Fibroblast of lung (primary cell): ENCODE data around the gene CENPP. TPM values are rescaled to one million over a fixed set of nuclear protein-coding genes. Genes with fewer than 3 reads are reported as not detected.

ENCODE experiments used
- DNase-seq, 2 donors: peaks; one replicate each; pipeline versions ENCODE4 v3.0.0 to v3.0.0-alpha.2; 2010; ENCODE audit warnings: low read depth in 2 of 2
- H2AFZ ChIP-seq: 2 replicates; pipeline ENCODE4 v1.5.1; 2012; ENCODE audit warnings: low read length, control low read depth, inconsistent platforms
- H3K27ac ChIP-seq: 2 replicates; pipeline ENCODE4 v1.5.1; 2011; ENCODE audit warnings: low read length, control low read depth; ENCODE audit not compliant: insufficient read depth
- H3K27me3 ChIP-seq: 2 replicates; pipeline ENCODE4 v1.5.1; 2011; ENCODE audit warnings: mild to moderate bottlenecking, low read length; ENCODE audit not compliant: control insufficient read depth, insufficient read depth
- H3K36me3 ChIP-seq: 2 replicates; pipeline ENCODE4 v1.5.1; 2011; ENCODE audit warnings: low read length; ENCODE audit not compliant: control insufficient read depth, insufficient read depth
- H3K4me1 ChIP-seq: 2 replicates; pipeline ENCODE4 v1.5.1; 2011; ENCODE audit warnings: low read length; ENCODE audit not compliant: control insufficient read depth, insufficient read depth; ENCODE audit errors: extremely low read depth
- H3K4me2 ChIP-seq: 2 replicates; pipeline ENCODE4 v1.5.1; 2011; ENCODE audit warnings: low read length, control low read depth; ENCODE audit not compliant: insufficient read depth; ENCODE audit errors: extremely low read depth
- H3K4me3 ChIP-seq, 4 experiments: fragments of 200-600 bp in 1 of 4; sonication (generic) in 1 of 4; replicated peaks in 1 of 4; 2 replicates each; pipeline ENCODE4 v1.5.1; 2011 to 2016; ENCODE audit warnings: low read length in 4 of 4, low read depth in 3 of 4, mild to moderate bottlenecking in 3 of 4, control low read depth in 2 of 4, inconsistent platforms in 1 of 4, mixed read lengths in 1 of 4; ENCODE audit not compliant: insufficient read depth in 1 of 4; ENCODE audit errors: control extremely low read depth in 1 of 4
- H3K79me2 ChIP-seq: 2 replicates; pipeline ENCODE4 v1.5.1; 2012; ENCODE audit warnings: mild to moderate bottlenecking, low read length, inconsistent platforms; ENCODE audit not compliant: control insufficient read depth, insufficient read depth
- H3K9ac ChIP-seq: 2 replicates; pipeline ENCODE4 v1.5.1; 2011; ENCODE audit warnings: mild to moderate bottlenecking, low read length, control low read depth; ENCODE audit not compliant: insufficient read depth
- H3K9me3 ChIP-seq: 2 replicates; pipeline ENCODE4 v1.5.1; 2012; ENCODE audit warnings: low read depth, low read length; ENCODE audit not compliant: control insufficient read depth, insufficient read depth
- H4K20me1 ChIP-seq: 2 replicates; pipeline ENCODE4 v1.5.1; 2011; ENCODE audit warnings: low read length; ENCODE audit not compliant: control insufficient read depth, insufficient read depth; ENCODE audit errors: extremely low read depth
- EZH2 ChIP-seq: IDR thresholded peaks from 2 replicates; pipeline ENCODE4 v1.5.1; 2012; ENCODE audit warnings: low read length, control low read depth, mild to moderate bottlenecking; ENCODE audit errors: missing control alignments
- polyA plus RNA-seq, 2 donors: library from polyadenylated mRNA; depleted of rRNA in 1 of 2; stranded (reverse) in 1 of 2; unstranded in 1 of 2; fragments of >200 nt; gene quantifications; 2 replicates each; pipeline ENCODE4 v1.2.1, GENCODE V29; 2011 to 2012; ENCODE audit warnings: missing spikeins in 1 of 2
- total RNA-seq: library from RNA; depleted of rRNA; stranded (reverse); fragments of >200 nt; gene quantifications from 2 replicates; pipeline ENCODE4 v1.2.1, GENCODE V29; 2014
- TF ChIP-seq, protein P1 (sequence below), 2 donors: IDR thresholded peaks in 1 of 2; conservative IDR thresholded peaks in 1 of 2; 1 replicate in 1 of 2; 2 replicates in 1 of 2; pipeline ENCODE4 v1.5.1; 2011 to 2012; ENCODE audit warnings: low read length in 2 of 2, control low read depth in 1 of 2, inconsistent platforms in 1 of 2, low read depth in 1 of 2, mild to moderate bottlenecking in 1 of 2

CENPP gene
- total and polyA plus RNA-seq, 2 donors (not counting 1 experiment from before 2014, with no cell fraction given): 1.7 to 2.4 TPM

DNA sequence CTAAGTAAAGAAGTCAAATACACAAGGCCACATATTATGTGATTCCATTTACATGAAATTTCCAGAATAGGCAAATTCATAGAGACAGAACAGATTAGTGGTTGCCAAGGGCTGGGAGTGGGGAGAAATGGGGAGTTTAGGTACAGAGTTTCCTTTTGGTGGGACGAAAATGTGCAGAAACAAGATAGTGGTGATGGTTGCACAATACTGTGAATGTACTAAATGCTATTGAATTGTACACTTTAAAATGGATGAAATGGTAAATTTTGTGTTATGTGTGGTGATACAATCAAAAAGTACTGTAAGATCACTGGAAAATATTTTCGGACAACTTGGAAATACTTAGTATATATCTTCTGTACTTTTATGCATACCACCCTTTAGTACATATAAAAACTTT lies 195.1 kb downstream of the CENPP start:
- H4K20me1 ChIP-seq: no peaks in the 10 kb centered on the region
- no peaks in the 10 kb centered on the region for H3K27me3 ChIP-seq
- H3K9me3 ChIP-seq: no peaks in the 10 kb centered on the region
- H3K4me3 ChIP-seq: no peak overlapping the region
- no peak for DNase-seq
- no peak overlapping the region for H2AFZ ChIP-seq
- no peaks in the 10 kb centered on the region for H3K36me3 ChIP-seq
- no peak overlapping the region for H3K9ac ChIP-seq
- no peaks in the 10 kb centered on the region for H3K4me1 ChIP-seq
- no peak overlapping the region for H3K4me2 ChIP-seq
- no peaks in the 10 kb centered on the region for H3K79me2 ChIP-seq
- TF ChIP-seq, protein P1, sequence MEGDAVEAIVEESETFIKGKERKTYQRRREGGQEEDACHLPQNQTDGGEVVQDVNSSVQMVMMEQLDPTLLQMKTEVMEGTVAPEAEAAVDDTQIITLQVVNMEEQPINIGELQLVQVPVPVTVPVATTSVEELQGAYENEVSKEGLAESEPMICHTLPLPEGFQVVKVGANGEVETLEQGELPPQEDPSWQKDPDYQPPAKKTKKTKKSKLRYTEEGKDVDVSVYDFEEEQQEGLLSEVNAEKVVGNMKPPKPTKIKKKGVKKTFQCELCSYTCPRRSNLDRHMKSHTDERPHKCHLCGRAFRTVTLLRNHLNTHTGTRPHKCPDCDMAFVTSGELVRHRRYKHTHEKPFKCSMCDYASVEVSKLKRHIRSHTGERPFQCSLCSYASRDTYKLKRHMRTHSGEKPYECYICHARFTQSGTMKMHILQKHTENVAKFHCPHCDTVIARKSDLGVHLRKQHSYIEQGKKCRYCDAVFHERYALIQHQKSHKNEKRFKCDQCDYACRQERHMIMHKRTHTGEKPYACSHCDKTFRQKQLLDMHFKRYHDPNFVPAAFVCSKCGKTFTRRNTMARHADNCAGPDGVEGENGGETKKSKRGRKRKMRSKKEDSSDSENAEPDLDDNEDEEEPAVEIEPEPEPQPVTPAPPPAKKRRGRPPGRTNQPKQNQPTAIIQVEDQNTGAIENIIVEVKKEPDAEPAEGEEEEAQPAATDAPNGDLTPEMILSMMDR (conservative IDR thresholded peaks at IDR 0.05 in 1 of 2, IDR thresholded peaks at IDR 0.05 in 1 of 2; ENCODE audit: low read depth in 1 of 2, low read length in 2 of 2): no peak
- no peak for TF ChIP-seq EZH2
- no peak overlapping the region for H3K27ac ChIP-seq

DNA sequence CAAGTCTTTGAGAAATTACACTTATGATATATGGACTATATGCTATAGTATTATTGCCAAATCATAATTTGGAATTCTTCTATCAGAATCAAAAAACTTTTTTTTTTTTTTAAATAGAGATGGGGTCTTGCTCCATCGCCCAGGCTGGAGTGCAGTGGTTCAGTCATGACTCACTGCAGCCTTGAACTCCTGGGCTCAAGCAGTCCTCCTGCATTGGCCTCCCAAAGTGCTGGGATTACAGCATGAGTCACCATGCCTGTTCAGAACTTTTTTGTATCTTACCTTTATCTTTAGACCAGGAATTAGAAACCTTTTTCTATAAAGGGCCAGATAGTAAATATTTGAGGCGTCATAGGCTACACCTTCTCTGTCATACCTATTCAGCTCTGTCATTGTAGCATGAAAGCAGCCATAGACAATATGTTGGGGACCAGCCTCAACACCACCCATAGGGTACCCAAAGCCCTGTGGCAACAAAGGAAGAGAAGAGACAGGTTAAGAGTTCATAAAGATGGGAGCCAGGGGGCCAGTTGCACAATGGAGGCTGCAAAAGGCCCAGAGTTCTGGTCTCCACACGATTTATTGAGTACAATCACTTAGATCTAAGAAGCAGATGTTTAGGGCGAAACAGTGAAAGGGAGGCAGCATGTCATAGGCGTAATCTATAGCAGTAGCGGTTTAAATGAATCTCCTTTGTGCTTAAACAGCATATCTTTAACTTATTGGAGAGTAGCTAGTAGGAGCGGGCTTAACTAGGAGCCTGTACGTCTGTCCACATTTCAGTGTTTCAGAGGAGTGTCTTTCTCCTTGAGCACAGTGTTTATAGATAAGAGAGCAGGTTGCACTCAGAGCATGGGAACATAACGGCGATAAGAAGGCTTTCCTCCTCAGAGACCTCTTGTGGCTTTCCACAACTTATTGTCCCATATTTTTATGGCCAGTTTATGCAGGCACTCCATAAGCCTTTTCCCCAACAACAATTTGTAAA lies 197.5 kb downstream of the CENPP start:
- H3K9ac ChIP-seq: no peak overlapping the region
- H3K4me2 ChIP-seq: no peak overlapping the region
- no peak for TF ChIP-seq EZH2
- TF ChIP-seq, protein P1 (conservative IDR thresholded peaks at IDR 0.05 in 1 of 2, IDR thresholded peaks at IDR 0.05 in 1 of 2; ENCODE audit: low read depth in 1 of 2, low read length in 2 of 2): no peak
- no peaks in the 10 kb centered on the region for H3K9me3 ChIP-seq
- H3K27ac ChIP-seq: no peak overlapping the region
- H3K36me3 ChIP-seq: no peaks in the 10 kb centered on the region
- H3K79me2 ChIP-seq: no peaks in the 10 kb centered on the region
- H4K20me1 ChIP-seq: no peaks in the 10 kb centered on the region
- DNase-seq: no peak
- H3K4me3 ChIP-seq: no peak overlapping the region
- H3K27me3 ChIP-seq: no peaks in the 10 kb centered on the region
- H2AFZ ChIP-seq: no peak overlapping the region
- no peaks in the 10 kb centered on the region for H3K4me1 ChIP-seq

DNA sequence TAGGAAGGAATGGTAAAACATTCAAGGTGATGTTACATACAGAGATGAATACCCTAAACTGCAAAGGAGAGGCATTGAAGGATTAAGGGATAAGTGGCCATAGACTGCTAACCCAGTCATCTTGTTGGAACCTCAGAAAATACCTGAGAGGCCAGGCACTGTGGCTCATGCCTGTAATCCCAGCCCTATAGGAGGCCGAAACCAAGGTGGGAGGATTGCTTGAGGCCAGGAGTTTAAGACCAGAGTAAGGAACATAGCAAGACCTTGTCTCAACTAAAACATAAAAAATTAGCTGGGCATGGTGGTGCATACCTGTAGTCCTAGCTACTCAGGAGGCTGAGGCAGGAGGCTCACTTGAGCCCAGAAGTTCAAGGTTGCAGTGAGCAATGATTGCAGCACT lies 199.1 kb downstream of the CENPP start:
- Histone ChIP-seq H3K79me2 (no peaks in the 10 kb centered on the region), H3K9me3 (no peaks in the 10 kb centered on the region), H3K4me2 (no peak overlapping the region), H3K27ac (no peak overlapping the region), H3K4me3 (no peak overlapping the region), H2AFZ (no peak overlapping the region), H4K20me1 (no peaks in the 10 kb centered on the region), H3K27me3 (no peaks in the 10 kb centered on the region), H3K4me1 (no peaks in the 10 kb centered on the region), H3K9ac (no peak overlapping the region), H3K36me3 (no peaks in the 10 kb centered on the region)
- DNase-seq: no peak
- TF ChIP-seq, protein P1 (conservative IDR thresholded peaks at IDR 0.05 in 1 of 2, IDR thresholded peaks at IDR 0.05 in 1 of 2; ENCODE audit: low read depth in 1 of 2, low read length in 2 of 2): no peak
- no peak for TF ChIP-seq EZH2
